K562 (cell line): ENCODE data around the gene VEGFA. TPM values are rescaled to one million over a fixed set of nuclear protein-coding genes. Genes with fewer than 3 reads are reported as not detected.

Source experiments
- ATAC-seq: fragments of 200-7000 bp; cut with Tn5 transposase; 3 replicates; pipeline ENCODE4 v1.9.1; 2020; ENCODE audit warnings: moderate library complexity
- BruUV-seq: library from RNA; stranded (reverse); fragments of 400-500 nt; replicated peaks from 2 replicates; lab custom pipeline; 2021; lab: Mats Ljungman, UMichigan
- CTCF ChIA-PET: fragments of 300-600 bp; formaldehyde crosslinking; extraction: SDS; loops from one replicate; lab custom pipeline; 2021; ENCODE audit warnings: low intra/inter-chr PET ratio; lab: Yijun Ruan, JAX
- POLR2A ChIA-PET: fragments of 300-600, 350-650 bp; sonication (Branson Sonifier 250); formaldehyde crosslinking; extraction: SDS; loops from one replicate; lab custom pipeline; 2021; ENCODE audit warnings: antibody characterized with exemption, inconsistent platforms; lab: Yijun Ruan, JAX
- DNase-seq, 4 experiments: peaks; one replicate each; pipeline versions ENCODE4 v3.0.0 to v3.0.0-alpha.2; 2011 to 2018; ENCODE audit warnings: low spot score in 3 of 4, mixed read lengths in 3 of 4; ENCODE audit errors: extremely low read depth in 1 of 4
- FAIRE-seq: peaks from 2 replicates; lab custom pipeline; 2011; peaks lifted over from hg19 to GRCh38; lab: Jason Lieb, UNC
- H2AFZ ChIP-seq: 2 replicates; pipeline ENCODE4 v1.6.0; 2011; ENCODE audit warnings: low read depth, low read length, control low read depth, inconsistent platforms
- H3K27ac ChIP-seq: fragments of 200-600 bp; 3 replicates; pipeline ENCODE4 v1.8.0; 2011; ENCODE audit warnings: low read depth, mild to moderate bottlenecking, control low read depth, inconsistent platforms, low read length, moderate library complexity, mixed read lengths; ENCODE audit errors: extremely low read depth
- H3K27me3 ChIP-seq, 2 experiments: fragments of 300-600 bp in 1 of 2; 2 replicates in 1 of 2; 3 replicates in 1 of 2; pipeline versions ENCODE4 v1.6.0 to v1.8.0; 2011; ENCODE audit warnings: inconsistent platforms in 2 of 2, low read length in 2 of 2, mild to moderate bottlenecking in 1 of 2, mixed read lengths in 1 of 2, moderate library complexity in 1 of 2; ENCODE audit not compliant: control insufficient read depth in 2 of 2, insufficient read depth in 2 of 2
- H3K36me3 ChIP-seq: fragments of 300-600 bp; 3 replicates; pipeline ENCODE4 v1.8.0; 2011; ENCODE audit warnings: mild to moderate bottlenecking, low read length, inconsistent platforms; ENCODE audit not compliant: control insufficient read depth, insufficient read depth
- H3K4me1 ChIP-seq, 2 experiments: fragments of 200-600 bp in 1 of 2; replicated peaks in 1 of 2; 2 replicates in 1 of 2; 3 replicates in 1 of 2; pipeline versions ENCODE4 v1.5.1 to v1.8.0; 2011; ENCODE audit warnings: inconsistent platforms in 2 of 2, low read length in 2 of 2, mild to moderate bottlenecking in 1 of 2, mixed read lengths in 1 of 2, moderate library complexity in 1 of 2; ENCODE audit not compliant: control insufficient read depth in 2 of 2, insufficient read depth in 2 of 2
- H3K4me2 ChIP-seq: 2 replicates; pipeline ENCODE4 v1.6.1; 2011; ENCODE audit warnings: low read length, control low read depth, inconsistent platforms, mixed read lengths; ENCODE audit not compliant: insufficient read depth
- H3K4me3 ChIP-seq: fragments of 200-600 bp; sonication (generic), shearing (Covaris generic); 2 replicates; pipeline ENCODE4 v1.5.1; 2016; ENCODE audit warnings: control low read depth, inconsistent platforms
- H3K79me2 ChIP-seq: fragments of 200-600 bp; 3 replicates; pipeline ENCODE4 v1.8.0; 2011; ENCODE audit warnings: low read length, inconsistent platforms; ENCODE audit not compliant: control insufficient read depth, insufficient read depth
- H3K9ac ChIP-seq, 2 experiments: 2 replicates each; pipeline versions ENCODE4 v1.6.0 to v1.6.1; 2011; ENCODE audit warnings: low read depth in 2 of 2, low read length in 2 of 2, control low read depth in 1 of 2, inconsistent platforms in 1 of 2, mild to moderate bottlenecking in 1 of 2, mixed read lengths in 1 of 2; ENCODE audit not compliant: insufficient read depth in 1 of 2
- H3K9me1 ChIP-seq: one replicate; pipeline ENCODE4 v1.6.0; 2011; ENCODE audit warnings: inconsistent platforms, mild to moderate bottlenecking, low read length, moderate library complexity; ENCODE audit not compliant: control insufficient read depth, insufficient read depth
- H3K9me3 ChIP-seq: replicated peaks from 2 replicates; pipeline ENCODE4 v1.5.1; 2011; ENCODE audit warnings: low read depth, low read length, inconsistent platforms; ENCODE audit not compliant: control insufficient read depth, insufficient read depth
- H4K20me1 ChIP-seq: replicated peaks from 2 replicates; pipeline ENCODE4 v1.6.1; 2011; ENCODE audit warnings: low read length, inconsistent platforms, mixed read lengths; ENCODE audit not compliant: control insufficient read depth, insufficient read depth
- ELK3 ChIP-seq: fragments of 450-650 bp; formaldehyde crosslinking; IDR thresholded peaks from 2 replicates; pipeline ENCODE4 v1.4.0; 2020; ENCODE audit warnings: mild to moderate bottlenecking
- NFATC3 ChIP-seq: fragments of 450-650 bp; IDR thresholded peaks from 2 replicates; pipeline ENCODE4 v1.6.1; 2017; ENCODE audit warnings: mild to moderate bottlenecking
- PHF21A ChIP-seq: fragments of 450-650 bp; IDR thresholded peaks from 2 replicates; pipeline ENCODE4 v1.6.1; 2017; ENCODE audit warnings: low read depth, borderline replicate concordance
- SAFB ChIP-seq: fragments of 200-400 bp; formaldehyde crosslinking; IDR thresholded peaks from 2 replicates; pipeline ENCODE4 v1.6.1; 2017; ENCODE audit warnings: low read depth, low read length, borderline replicate concordance
- TEAD1 ChIP-seq, 2 experiments: fragments of 450-650 bp in 1 of 2; sonication (generic) in 1 of 2; formaldehyde crosslinking; IDR thresholded peaks; 2 replicates each; pipeline versions ENCODE4 v1.4.0 to v1.8.0; 2020 to 2022; ENCODE audit warnings: mild to moderate bottlenecking in 2 of 2, missing genetic modification reagents in 1 of 2
- WGBS: fragments of 100-300 bp; shearing (Covaris generic); methylation state at CpG from one replicate; pipeline ENCODE4 v1.1.6; 2016; ENCODE audit warnings: low coverage, mixed read lengths; ENCODE audit not compliant: insufficient coverage; ENCODE audit errors: missing lambda C conversion rate; 5-methylcytosine and 5-hydroxymethylcytosine counted together
- in situ Hi-C: fragments of 300-500 bp; cut with MboI; formaldehyde crosslinking; loops from 4 replicates; pipeline ENCODE4 v1.15.0; 2018; ENCODE audit warnings: inconsistent platforms, mixed read lengths
- intact Hi-C: fragments of 100-400 bp; cut with micrococcal nuclease; formaldehyde crosslinking; loops from 2 replicates; pipeline ENCODE4 v1.14.2; 2022
- polyA plus RNA-seq, 8 experiments: library from polyadenylated mRNA; depleted of rRNA in 4 of 8; stranded (reverse) in 5 of 8; unstranded in 3 of 8; fragments of >200 nt; fragmentation: Nextera tagmentation in 2 of 8; fragmentation: Illumina TruSeq in 1 of 8; extraction: Ambion mirVana in 2 of 8; extraction: Trizol in 1 of 8; gene quantifications; 2 replicates each; pipeline versions ENCODE4 v1.2.1 to v1.2.3, GENCODE V29; 2011 to 2014; ENCODE audit warnings: inconsistent platforms in 1 of 8, missing spikeins in 1 of 8
- total RNA-seq, 7 experiments: library from RNA; depleted of rRNA in 6 of 7; stranded (reverse); fragments of >200 nt in 6 of 7; fragmentation: Illumina TruSeq in 2 of 7; extraction: Trizol in 2 of 7; gene quantifications; 2 replicates each; pipeline versions ENCODE4 v1.2.1 to v1.2.3, GENCODE V29; 2011 to 2021; ENCODE audit warnings: low replicate concordance in 1 of 7
- TF ChIP-seq, protein P1 (sequence below): conservative IDR thresholded peaks from 2 replicates; pipeline ENCODE4 v1.6.1; 2011; ENCODE audit warnings: low read depth, mild to moderate bottlenecking, low read length; ENCODE audit not compliant: control insufficient read depth

Gene VEGFA
- total and polyA plus RNA-seq, 9 of the 15 experiments (the other 6 are each of a cell fraction or from before 2014, with no cell fraction given): 14.0 to 271 (median 124) TPM

DNA sequence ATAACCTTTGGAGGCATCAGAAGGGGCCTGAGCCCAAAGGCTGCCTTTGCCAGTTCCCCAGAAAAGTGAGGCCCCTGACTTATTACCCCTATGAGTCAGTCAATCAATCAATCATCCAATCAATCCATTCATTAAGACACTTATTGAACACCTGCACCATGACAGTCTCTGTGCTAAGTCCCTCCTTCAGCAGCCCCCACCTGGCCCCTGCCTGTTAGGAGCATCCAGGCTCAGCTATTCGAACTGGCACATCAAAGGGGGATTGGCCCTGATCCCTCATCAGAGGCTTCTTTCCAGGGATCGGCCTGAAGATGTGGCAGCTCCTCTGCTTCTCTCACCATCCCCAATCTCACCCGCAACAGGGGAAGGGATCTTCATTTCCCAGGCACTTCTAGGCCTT is 27.7 kb upstream of the VEGFA start:
- H3K9me1 ChIP-seq: peaks cover 7% of the 10 kb centered on the region
- H3K4me2 ChIP-seq: no peak overlapping the region
- ATAC-seq: no peak
- H3K36me3 ChIP-seq: no peaks in the 10 kb centered on the region
- no peaks in the 10 kb centered on the region; a peak in 1 of 5 replicates for H3K27me3 ChIP-seq
- H3K27ac ChIP-seq: no peak overlapping the region
- no peaks in the 10 kb centered on the region for H4K20me1 ChIP-seq
- BruUV-seq: no TSS peak
- peaks cover 31 to 34% of the 10 kb centered on the region in 2 experiments; a peak in 4 of 5 replicates for H3K4me1 ChIP-seq
- no peaks in the 10 kb centered on the region for H3K79me2 ChIP-seq
- no peak overlapping the region for H3K4me3 ChIP-seq
- no peak for DNase-seq
- in situ Hi-C loops: no loop called here
- H3K9me3 ChIP-seq: no peaks in the 10 kb centered on the region
- TF ChIP-seq PHF21A (0 out of 2 replicates have a peak, but pooled peaks have one; percentile 17), NFATC3 (no peak)
- intact Hi-C loops: no loop called here
- ChIA-PET CTCF (no interaction called here), POLR2A (interaction anchor here (0.8 to 1.8 kb wide), 3 partner anchors 11 to 72 kb away, joined by 3 to 7 read pairs (median 3); no protein-coding TSS in a partner anchor)
- 0 out of 4 replicates have a peak overlapping the region, but pooled peaks of 1 of the 2 experiments have one; percentile 7 for H3K9ac ChIP-seq
- no peak for FAIRE-seq
- WGBS: 40% methylated on average over 3 of the region's 3 CpGs
- H2AFZ ChIP-seq: no peak overlapping the region

GRCh38 chr6:43742931-43743632 is 26.9 kb upstream of the VEGFA start:
- no peak for FAIRE-seq
- H3K79me2 ChIP-seq: no peaks in the 10 kb centered on the region
- no peak for ATAC-seq
- TF ChIP-seq SAFB (no peak), ELK3 (CRISPR knock-in tag) (no peak), TEAD1 (CRISPR knock-in tag; IDR thresholded peaks at IDR 0.05) (no peak)
- TF ChIP-seq, protein P1, sequence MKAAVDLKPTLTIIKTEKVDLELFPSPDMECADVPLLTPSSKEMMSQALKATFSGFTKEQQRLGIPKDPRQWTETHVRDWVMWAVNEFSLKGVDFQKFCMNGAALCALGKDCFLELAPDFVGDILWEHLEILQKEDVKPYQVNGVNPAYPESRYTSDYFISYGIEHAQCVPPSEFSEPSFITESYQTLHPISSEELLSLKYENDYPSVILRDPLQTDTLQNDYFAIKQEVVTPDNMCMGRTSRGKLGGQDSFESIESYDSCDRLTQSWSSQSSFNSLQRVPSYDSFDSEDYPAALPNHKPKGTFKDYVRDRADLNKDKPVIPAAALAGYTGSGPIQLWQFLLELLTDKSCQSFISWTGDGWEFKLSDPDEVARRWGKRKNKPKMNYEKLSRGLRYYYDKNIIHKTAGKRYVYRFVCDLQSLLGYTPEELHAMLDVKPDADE: no peak
- TF ChIP-seq, all 486 proteins: peak for 0
- no TSS peak for BruUV-seq
- no peaks in the 10 kb centered on the region for H4K20me1 ChIP-seq
- POLR2A ChIA-PET: interaction anchor here (0.7 to 2.7 kb wide), 10 partner anchors 10 to 168 kb away, joined by 3 to 9 read pairs (median 4); partner anchors contain the start of gene GTPBP2
- peaks cover 7% of the 10 kb centered on the region for H3K9me1 ChIP-seq
- no peak overlapping the region for H3K27ac ChIP-seq
- no peaks in the 10 kb centered on the region for H3K36me3 ChIP-seq
- WGBS: 40% methylated on average over 9 of the region's 9 CpGs
- 0 out of 2 replicates have a peak overlapping the region, but pooled peaks have one; percentile 61 for H2AFZ ChIP-seq
- H3K9ac ChIP-seq: peak overlapping the region in 1 of 2 experiments; percentile 28; a peak in 2 of 4 replicates
- no peak for DNase-seq
- H3K4me3 ChIP-seq: no peak overlapping the region
- intact Hi-C loops: no loop called here
- no peaks in the 10 kb centered on the region for H3K9me3 ChIP-seq
- H3K4me2 ChIP-seq: no peak overlapping the region
- H3K27me3 ChIP-seq: no peaks in the 10 kb centered on the region; a peak in 1 of 5 replicates
- H3K4me1 ChIP-seq: peaks cover 25 to 26% of the 10 kb centered on the region in 2 experiments; a peak in 4 of 5 replicates
- CTCF ChIA-PET: no interaction called here
- in situ Hi-C loops: no loop called here
